HG03571 (cell line): ENCODE measurements around the gene HDDC2.
"Not testable (repeated sequence)": the region's sequence is repeated elsewhere in the genome, so short reads cannot be mapped to it uniquely, and the experiment has no call there.

Source experiments
- ATAC-seq: cut with Tn5 transposase; IDR thresholded peaks from one replicate; pipeline ENCODE4 v1.9.1; 2021; ENCODE audit not compliant: unreplicated experiment

Gene HDDC2

DNA sequence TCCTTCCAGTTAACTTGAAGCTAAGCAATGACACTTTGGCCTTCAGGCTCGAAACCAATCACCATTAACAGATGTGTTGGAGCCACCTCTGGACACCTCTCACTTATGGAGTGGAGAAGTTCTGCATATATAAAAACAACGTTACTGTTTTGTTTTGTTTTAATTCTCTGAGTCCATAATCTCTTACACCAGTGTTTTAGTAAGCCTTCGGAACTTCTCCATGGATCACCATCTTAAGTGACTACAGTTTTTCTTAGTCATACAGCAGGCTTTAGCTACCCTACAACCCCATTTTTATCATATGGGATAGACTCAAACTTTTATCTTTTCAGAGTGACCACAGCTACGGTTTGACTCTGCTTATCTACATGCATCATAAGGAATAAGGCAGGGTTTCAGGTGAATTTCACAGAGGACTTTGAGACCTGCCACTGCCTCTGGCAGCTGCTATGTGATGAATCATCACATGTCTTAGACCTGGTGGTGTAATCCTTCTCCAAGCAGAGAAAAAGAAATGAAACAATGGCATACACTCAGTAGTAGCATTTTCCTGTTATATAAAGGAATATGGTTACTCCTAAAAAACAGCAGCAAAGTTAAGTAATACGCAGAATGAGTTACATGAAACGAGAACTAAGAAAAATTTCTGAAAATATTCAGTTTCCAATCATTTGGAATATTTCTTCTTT, 5.5 kb upstream of the HDDC2 start:
- ATAC-seq = no peak

DNA sequence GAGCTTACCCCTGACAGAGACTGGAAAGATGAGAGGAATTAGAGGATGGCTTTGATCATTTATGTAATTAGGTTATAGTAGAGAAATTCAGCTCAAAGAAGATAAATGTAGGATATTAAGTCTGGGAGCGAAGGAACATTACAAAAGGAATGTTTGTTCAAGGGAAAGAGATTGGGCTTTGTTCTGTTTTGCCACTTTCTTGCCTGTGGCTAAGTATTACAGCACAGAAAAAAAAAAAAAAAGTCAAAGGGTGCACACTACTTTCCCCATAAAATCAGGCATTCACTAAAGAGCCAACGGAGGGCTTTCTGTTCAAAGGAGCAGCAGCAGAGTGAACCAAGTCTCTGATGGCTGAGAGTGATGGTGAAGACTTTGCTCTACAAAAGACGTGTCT, 5.0 kb upstream of the HDDC2 start:
- no peak for ATAC-seq

GRCh38 chr6:125304970-125305660, 3.3 kb upstream of the HDDC2 start:
- ATAC-seq = no peak

DNA sequence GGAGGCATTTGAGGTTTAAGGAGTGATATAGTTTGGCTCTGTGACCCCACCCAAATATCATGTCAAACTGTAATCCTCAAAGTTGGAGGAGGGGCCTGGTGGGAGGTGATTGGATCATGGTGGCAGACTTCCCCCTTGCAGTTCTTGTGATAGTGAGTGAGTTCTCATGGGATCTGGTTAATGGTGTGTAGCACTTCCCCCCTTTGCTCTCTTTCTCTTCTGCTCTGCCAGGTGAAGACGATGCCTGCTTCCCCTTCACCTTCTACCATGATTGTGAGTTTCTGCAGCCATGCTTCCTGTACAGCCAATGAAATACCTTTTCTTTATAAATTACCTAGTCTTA, 1.7 kb upstream of the HDDC2 start:
- ATAC-seq = no peak

DNA sequence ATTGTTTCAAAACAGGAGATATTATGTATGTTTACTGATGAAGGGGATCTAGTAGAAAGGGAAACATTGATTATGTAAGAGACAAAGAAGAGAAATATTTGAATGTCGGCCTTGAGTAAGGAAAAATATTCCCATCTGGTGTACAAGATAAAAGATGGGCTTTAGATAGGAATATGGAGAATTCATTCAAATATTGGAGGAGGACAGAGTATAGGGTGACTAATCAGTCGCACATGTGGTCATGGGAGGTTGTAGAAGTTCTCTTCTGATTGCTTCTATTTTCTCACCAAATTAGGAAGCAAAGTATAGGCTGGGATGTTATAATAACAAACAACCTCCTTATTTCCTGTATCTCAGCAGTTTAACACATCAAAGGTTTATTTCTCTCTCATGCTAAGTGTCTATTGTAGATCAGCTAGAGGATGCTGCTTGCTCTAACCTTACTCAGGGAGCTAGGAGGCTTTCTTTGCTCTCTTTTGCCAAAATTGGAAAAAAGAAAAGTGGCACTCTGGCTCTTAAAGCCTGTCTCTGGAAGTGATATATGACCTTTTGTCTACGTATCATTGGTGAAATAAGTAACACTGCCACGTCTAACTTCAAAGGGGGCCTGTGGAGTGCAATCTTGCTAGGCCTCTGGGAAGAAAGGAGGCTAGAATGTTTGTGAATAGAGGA, 1.2 kb upstream of the HDDC2 start:
- no peak for ATAC-seq

DNA sequence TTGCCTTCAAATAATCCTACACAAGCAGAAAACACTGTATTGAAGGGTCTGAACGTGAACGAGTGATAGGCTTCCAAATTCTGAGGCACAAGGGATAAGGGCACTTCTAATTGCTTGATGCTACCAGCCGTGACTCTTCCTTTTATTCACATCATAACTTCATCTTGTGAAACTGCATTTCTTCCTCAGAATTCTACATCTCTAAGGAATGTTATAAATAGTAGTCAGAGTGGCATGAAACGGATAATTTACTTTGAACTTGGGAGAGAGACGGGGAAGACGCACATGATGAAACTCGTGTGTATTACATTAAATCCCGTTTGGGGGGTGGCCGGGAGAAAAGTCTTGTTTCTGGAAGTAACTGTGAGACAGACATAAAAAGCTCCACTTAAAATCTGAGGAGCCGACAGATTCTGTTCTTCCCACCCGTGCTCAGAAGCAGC, 754 bp downstream of the HDDC2 start:
- ATAC-seq = no peak

DNA sequence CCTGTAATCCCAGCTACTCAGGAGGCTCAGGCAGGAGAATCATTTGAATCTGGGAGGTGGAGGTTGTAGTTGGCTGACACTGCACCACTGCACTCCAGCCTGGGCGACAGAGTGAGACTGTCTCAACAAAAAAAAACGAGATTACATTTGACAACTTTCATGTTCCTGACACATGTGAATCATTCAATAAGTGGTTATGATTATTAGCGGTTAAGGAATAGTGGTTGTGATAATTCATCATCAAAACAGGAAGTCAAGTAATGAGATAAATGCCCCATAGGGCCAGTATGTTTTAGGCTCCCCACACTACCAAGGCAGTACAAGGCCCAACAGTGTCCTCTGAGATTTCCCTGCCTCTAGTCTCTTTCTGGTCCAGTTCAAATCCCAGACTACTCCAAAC, 2.5 kb downstream of the HDDC2 start:
- ATAC-seq = no peak

GRCh38 chr6:125296471-125296870, 5.3 kb downstream of the HDDC2 start:
- no peak for ATAC-seq

DNA sequence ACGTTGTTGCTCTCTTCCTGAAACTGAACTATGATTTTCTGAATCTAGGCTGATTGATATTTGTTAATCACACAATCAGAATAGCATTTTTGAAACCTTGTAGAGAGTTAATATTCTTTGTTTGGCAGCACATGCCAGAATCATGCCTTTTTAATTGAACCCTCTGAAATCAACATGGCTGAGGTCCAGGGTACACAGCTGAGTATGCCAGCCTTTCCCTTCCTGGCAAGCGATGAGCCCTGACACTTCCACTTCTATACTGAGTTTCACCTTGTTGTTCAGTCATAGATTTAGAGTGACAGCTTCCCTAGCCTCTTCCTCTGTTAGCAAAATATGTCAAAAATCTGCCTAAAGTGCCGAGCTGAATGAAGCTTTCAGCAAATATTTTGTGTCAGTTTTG, 6.8 kb downstream of the HDDC2 start:
- ATAC-seq = no peak

DNA sequence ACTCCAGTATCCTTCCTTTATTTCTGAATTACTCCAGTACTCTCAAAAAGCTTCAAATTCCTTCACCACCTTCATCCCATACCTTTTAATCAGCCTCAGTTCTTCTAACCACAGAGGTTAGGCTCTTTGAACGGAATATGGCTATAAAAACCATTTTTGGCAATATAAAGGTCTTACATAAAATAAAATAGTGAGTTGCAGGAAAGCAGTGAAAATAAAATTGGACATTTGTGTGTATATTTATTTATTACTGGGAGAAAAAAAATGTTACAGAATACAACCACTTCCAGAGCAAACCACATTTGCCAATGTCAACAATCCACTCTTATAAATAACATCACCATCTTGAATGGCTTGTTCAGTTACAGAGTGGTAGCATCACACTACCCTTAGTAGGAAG, 7.7 kb downstream of the HDDC2 start:
- no peak for ATAC-seq

- ATAC-seq = no peak
Measured at GRCh38 chr6:125293587-125293986, 8.2 kb downstream of the HDDC2 start.

DNA sequence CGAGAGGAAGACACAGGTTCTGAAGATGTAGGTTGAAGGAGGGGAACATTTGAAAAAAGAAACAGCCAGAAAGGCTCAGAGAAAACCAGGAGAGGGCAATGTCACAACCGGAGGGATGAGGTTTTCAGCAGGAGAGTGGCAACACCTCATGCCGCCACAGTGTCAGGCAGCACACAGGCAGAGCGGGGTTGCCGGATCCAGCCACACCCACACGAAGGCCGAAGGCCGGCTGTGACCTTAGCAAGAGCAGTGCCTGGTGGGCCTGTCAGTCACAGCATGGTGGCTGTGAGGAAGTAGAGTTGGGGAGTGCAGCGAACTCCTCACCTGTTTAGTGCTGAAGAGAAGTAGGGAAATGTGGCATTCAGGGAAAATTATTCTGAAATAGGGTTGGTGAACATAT, 14.0 kb downstream of the HDDC2 start:
- no peak for ATAC-seq

DNA sequence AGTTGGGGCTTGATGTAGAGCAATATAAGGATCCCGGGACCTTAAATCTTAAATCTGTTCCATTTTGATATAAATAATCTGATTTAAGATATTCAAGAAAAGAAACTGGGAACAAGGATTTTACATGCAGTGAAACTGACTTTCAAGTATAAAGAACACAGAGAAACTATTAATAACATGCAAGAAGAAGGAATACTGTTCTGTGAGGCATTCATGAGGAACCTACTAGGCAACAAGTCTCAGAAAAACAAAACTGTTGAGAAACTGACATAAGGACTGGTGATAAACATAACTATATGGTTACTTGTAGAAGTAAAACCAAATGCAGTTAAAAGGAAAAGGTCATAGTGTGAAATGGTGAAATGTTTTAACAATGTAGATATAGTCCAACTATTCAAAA, 15.8 kb downstream of the HDDC2 start:
- no peak for ATAC-seq

DNA sequence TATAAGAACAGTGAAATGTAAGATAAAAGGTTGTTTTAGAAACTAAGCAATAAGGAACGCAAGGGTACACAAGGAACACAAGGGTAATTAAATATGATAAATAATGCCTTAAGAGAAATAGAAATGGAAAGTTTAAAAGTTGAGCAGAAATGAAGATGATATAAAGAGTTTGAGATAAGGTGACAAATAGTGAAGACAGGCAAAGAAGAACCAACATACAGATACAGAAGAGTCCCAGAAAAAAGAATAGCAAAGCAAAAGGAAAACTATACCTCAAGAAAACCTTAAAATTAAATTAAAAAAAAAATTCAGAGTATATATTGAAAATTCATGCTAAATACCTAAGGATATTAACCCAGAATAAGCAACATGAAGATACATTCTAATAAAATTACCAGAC, 16.4 kb downstream of the HDDC2 start:
- no peak for ATAC-seq

DNA sequence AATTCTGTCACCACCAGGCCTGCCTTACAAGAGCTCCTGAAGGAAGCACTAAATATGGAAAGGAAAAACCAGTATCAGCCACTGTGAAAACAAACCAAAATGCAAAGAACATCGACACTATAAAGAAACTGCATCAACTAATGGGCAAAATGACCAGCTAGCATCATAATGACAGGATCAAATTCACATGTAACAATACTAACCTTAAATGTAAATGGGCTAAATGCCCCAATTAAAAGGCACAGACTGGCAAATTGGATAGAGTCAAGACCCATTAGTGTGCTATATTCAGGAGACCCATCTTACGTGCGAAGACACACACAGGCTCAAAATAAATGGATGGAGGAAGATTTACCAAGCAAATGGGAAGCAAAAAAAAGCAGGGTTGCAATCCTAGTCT, 19.3 kb downstream of the HDDC2 start:
- ATAC-seq = not testable (repeated sequence)

- ATAC-seq = not testable (repeated sequence)
Measured at GRCh38 chr6:125280370-125281035, 21.3 kb downstream of the HDDC2 start.

GRCh38 chr6:125279961-125280360, 21.8 kb downstream of the HDDC2 start:
- ATAC-seq = no peak

- ATAC-seq = no peak
Measured at GRCh38 chr6:125277838-125278237, 23.9 kb downstream of the HDDC2 start.

GRCh38 chr6:125275779-125276178, 26.0 kb downstream of the HDDC2 start:
- no peak for ATAC-seq

- ATAC-seq = no peak
Measured at GRCh38 chr6:125274935-125275334, 26.8 kb downstream of the HDDC2 start.

DNA sequence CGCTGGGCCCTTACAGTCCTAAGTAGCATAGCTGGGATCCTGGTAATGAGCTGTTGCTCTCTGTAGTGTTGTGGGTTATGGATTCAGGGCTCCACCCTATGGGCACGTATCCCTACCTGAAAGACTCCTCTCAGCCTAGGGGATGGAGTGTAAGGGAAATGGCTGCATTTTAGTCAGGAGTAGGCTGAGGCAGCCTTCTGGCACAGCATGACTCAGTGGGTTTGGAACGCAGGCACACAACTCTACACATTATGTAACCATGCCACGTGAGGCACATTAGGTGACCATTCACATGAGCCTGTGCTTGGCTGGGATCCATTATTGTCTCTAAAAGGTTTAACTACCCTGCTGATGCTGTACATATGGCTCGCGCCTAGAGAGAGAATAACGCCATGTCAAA, 27.8 kb downstream of the HDDC2 start:
- no peak for ATAC-seq

DNA sequence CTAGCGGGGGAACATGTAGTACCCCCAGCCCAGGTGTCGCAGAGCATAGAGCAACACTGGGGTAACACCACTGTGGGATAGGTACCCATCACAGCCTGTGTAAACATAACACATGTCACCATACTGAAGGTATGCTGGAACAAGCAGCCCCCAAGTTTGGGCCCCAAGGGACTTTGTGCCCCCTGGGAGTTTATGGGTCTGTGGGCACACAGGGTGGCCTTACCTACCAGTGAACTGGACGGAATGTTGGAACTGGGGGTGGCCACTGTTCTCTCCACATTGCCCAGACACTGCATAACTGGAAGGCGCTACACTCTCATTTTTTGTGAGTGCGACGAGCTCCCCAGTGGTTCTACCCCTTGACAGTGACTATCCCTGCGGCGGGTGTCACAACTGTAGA, 28.5 kb downstream of the HDDC2 start:
- no peak for ATAC-seq
